GM18505 (cell line): ENCODE results near the gene REXO1.

Experiments
- ATAC-seq: cut with Tn5 transposase; IDR thresholded peaks from one replicate; pipeline ENCODE4 v1.9.1; 2021; ENCODE audit not compliant: unreplicated experiment
- POLR2A ChIP-seq: IDR thresholded peaks from 4 replicates; pipeline ENCODE4 v1.6.1; 2011; ENCODE audit warnings: borderline replicate concordance; ENCODE audit not compliant: insufficient read depth, insufficient read length; ENCODE audit errors: extremely low read depth

Gene REXO1

DNA sequence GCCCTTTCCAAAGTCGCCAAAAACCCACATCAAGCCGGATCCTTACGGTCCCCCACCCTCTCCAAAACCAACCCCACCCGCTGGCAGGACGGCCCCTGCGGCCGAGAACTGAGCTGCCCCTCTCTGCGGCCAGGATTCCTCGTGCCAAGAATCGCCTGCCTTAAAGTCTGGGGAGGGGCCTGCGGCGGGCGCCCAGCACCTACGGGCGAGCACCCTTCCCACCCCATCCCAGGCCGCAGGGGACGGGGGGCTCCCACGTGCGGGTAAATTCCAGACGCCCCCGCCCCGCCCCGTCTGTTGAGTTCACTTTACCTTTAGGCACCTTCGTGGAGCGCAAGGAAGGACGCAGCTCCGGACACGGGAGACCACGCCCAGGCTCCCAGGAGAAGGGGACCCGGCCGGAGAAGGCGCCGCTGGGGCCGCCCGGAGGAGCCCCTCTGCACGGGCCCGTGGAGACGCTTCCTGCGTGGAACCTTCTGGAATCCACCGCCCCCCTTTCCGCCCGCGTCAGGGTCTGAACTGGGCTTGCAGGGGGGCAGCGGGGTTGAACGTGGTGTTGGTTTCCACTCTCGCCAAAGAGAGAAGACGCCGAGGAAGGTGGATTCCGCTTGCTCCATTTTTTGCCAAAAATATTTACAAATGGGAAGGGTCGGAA is 72.2 kb downstream of the REXO1 start:
- no peak for TF ChIP-seq POLR2A
- ATAC-seq, result no peak

GRCh38 chr19:1774989-1775772 is 73.1 kb downstream of the REXO1 start:
- no peak for TF ChIP-seq POLR2A
- no peak for ATAC-seq

DNA sequence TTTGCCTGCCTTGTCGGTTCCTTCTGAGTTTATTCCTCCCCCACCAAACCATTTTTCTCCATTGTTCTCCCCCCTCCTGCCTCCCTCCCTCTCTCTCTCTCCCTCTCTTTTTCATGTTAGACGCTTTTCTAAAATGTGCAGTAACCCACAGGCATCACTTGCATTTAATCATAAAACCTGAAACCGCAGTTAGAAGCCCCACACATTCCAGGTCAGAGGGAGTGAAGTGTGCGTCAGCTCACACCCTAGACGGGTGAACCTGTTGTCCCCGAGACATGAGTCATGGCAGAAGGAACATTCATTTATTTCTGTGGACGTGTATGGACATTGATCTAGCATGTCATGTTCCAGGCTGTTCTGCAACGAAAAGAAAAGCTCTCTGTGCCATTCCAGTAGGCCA is 75.1 kb downstream of the REXO1 start:
- no peak for TF ChIP-seq POLR2A
- no peak for ATAC-seq

DNA sequence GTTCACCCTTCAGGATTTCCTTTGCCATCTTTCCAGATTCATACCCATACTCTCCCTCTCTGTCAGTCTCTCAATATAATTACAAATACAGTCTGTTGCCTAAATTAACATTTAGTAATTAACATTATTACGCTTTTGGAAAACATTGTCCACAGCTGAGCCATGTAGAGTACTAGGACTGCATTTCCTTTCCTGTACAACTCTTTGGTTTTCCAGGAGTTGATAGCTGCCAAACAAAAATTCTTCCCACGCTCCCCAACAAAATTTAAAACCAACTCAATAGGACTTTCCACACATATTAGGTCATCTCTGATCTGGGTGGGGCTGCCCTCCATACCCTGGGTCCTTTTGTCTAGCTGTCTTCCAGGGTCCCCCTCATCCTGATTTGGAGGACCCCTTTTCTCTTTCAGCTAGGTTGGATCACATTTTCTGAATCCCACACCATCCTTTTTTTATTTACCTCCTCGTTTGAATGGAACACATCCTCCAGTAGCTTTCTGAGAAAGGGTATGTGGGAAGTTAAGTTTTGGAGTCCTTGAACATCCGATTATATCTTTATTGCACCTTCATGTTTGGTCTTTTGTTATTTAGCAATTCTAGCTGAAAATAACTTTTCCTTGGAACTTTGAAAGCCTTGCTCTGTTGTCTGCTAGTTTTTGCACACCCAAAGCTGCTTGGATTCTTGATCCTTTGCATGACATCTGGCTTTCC is 77.3 kb downstream of the REXO1 start:
- no peak for ATAC-seq
- no peak for TF ChIP-seq POLR2A

DNA sequence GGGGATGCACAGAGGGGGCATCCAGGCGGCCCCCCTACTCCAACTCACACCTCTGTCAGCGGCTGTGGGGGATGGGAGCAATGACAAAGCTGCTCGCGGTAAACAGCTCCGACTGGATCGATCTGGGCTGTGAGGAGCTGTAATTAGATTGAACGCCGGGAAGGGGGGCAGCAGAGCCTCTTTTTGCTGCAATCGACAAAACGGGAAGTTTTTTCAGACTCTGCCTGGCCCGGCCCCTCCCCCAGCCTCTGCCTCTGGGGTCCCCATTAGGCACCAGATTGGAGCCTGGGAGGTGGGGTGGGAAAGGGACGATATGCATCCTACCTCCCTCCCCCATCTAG is 78.7 kb downstream of the REXO1 start:
- ATAC-seq, result no peak
- TF ChIP-seq POLR2A, result no peak

- no peak for ATAC-seq
- TF ChIP-seq POLR2A, result no peak
These were observed 79.2 kb downstream of the REXO1 start for GRCh38 chr19:1768918-1769644.

GRCh38 chr19:1768248-1768647 is 80.0 kb downstream of the REXO1 start:
- ATAC-seq, result no peak
- TF ChIP-seq POLR2A, result no peak

DNA sequence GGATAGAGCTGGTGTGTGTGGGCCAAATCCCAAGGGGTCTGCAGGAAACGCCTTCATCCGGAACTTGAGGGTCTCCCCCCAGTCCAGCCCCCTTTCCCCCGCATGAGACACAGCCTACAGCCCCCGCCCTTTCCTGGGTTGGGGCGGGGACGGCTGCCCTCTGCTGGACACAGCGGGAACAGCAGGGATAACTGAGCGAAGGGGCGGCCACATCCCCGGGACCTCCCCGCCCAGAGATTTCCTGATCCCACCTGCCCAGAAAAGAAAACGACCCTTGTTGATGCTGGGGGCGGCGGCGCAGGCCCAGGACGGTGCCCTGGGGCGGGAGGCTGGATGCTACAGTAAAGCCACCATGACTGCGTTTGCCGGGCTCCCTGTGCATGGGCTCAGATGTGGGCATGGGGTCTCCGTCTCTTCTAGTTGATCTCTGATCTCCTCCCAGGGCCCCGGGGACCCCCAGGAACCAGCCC is 80.8 kb downstream of the REXO1 start:
- TF ChIP-seq POLR2A, result no peak
- no peak for ATAC-seq

DNA sequence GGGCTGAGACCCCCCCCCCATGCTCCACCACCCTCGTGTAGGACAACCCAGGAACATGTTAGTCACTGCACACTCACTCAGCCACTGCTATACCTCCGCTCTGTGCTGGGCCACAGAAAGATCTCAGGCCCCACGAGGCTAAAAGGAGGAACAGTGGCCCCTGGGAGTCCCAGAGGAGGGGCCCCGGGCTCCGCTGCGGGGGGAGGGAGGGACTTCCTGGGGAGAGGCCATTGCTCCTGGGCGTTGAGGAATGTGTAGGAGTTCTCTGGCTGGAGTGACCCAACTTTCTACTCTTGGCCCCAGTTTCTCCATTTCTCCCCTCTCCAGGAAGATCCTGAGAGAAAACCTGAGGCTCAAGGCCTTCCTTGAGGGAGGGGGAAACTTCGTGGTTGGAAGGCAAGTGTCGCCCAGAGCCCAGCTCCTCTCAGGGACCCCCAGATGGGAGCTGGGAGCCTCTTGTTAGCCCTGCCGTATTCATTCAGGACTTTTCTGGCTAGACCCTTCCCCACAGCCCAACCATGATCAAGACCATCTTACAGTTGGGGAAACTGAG is 81.4 kb downstream of the REXO1 start:
- no peak for ATAC-seq
- TF ChIP-seq POLR2A, result no peak

GRCh38 chr19:1765904-1766799 is 82.1 kb downstream of the REXO1 start:
- ATAC-seq, result no peak
- no peak for TF ChIP-seq POLR2A
